IMR-90 (cell line): ENCODE data around the gene ID2. TPM values are rescaled to one million over a fixed set of nuclear protein-coding genes. Genes with fewer than 3 reads are reported as not detected.

ENCODE experiments used
- ATAC-seq: fragments of 200-7000 bp; cut with Tn5 transposase; 2 replicates; pipeline ENCODE4 v1.9.1; 2020; ENCODE audit warnings: low read depth, mild to moderate bottlenecking, moderate library complexity
- BruUV-seq: library from RNA; stranded (reverse); fragments of 400-500 nt; replicated peaks from 2 replicates; lab custom pipeline; 2021; lab: Mats Ljungman, UMichigan
- CTCF ChIA-PET: fragments of 300-600 bp; formaldehyde crosslinking; extraction: SDS; loops from one replicate; lab custom pipeline; 2021; ENCODE audit warnings: antibody characterized with exemption; lab: Yijun Ruan, JAX
- POLR2A ChIA-PET: fragments of 300-600 bp; sonication (Branson Sonifier 250); formaldehyde crosslinking; loops from one replicate; lab custom pipeline; 2022; ENCODE audit warnings: antibody characterized with exemption; ENCODE audit not compliant: unreplicated experiment; lab: Charles Lee
- DNase-seq: peaks from one replicate; pipeline ENCODE4 v3.0.0; 2013
- H2AFZ ChIP-seq: replicated peaks from 2 replicates; pipeline ENCODE3; 2013; ENCODE audit warnings: low read length, mild to moderate bottlenecking; ENCODE audit not compliant: poor library complexity
- H2AK5ac ChIP-seq: 2 replicates; pipeline ENCODE4 v1.6.1; 2013; ENCODE audit warnings: low read depth, low read length, inconsistent platforms
- H2AK9ac ChIP-seq: replicated peaks from 2 replicates; pipeline ENCODE3; 2013; ENCODE audit warnings: mild to moderate bottlenecking, low read depth, low read length, moderate library complexity; ENCODE audit not compliant: poor library complexity
- H2BK120ac ChIP-seq: 2 replicates; pipeline ENCODE4 v1.6.1; 2013; ENCODE audit warnings: low read depth, low read length, inconsistent platforms
- H2BK15ac ChIP-seq: 3 replicates; pipeline ENCODE4 v1.6.1; 2013; ENCODE audit warnings: low read depth, low read length, inconsistent platforms
- H2BK20ac ChIP-seq: 2 replicates; pipeline ENCODE4 v1.6.1; 2013; ENCODE audit warnings: low read depth, mild to moderate bottlenecking, inconsistent platforms, low read length, moderate library complexity
- H2BK5ac ChIP-seq: 2 replicates; pipeline ENCODE4 v1.6.1; 2013; ENCODE audit warnings: mild to moderate bottlenecking, low read depth, low read length, inconsistent platforms; ENCODE audit not compliant: poor library complexity, severe bottlenecking
- H3K14ac ChIP-seq: replicated peaks from 2 replicates; pipeline ENCODE4 v1.6.1; 2013; ENCODE audit warnings: low read depth, low read length, inconsistent platforms
- H3K18ac ChIP-seq: 2 replicates; pipeline ENCODE4 v1.6.1; 2013; ENCODE audit warnings: low read depth, low read length, control low read depth
- H3K23ac ChIP-seq: 2 replicates; pipeline ENCODE4 v1.6.1; 2013; ENCODE audit warnings: low read depth, low read length, inconsistent platforms
- H3K27ac ChIP-seq: 2 replicates; pipeline ENCODE4 v1.5.1; 2013; ENCODE audit warnings: mild to moderate bottlenecking, control low read depth, low read length; ENCODE audit not compliant: insufficient read depth
- H3K27me3 ChIP-seq: 2 replicates; pipeline ENCODE4 v1.6.1; 2013; ENCODE audit warnings: low read length; ENCODE audit not compliant: control insufficient read depth, insufficient read depth
- H3K36me3 ChIP-seq: 2 replicates; pipeline ENCODE4 v1.6.1; 2013; ENCODE audit warnings: low read length, mixed read lengths; ENCODE audit not compliant: control insufficient read depth, insufficient read depth
- H3K4ac ChIP-seq: 2 replicates; pipeline ENCODE4 v1.6.1; 2013; ENCODE audit warnings: low read depth, low read length, inconsistent platforms
- H3K4me1 ChIP-seq: 2 replicates; pipeline ENCODE4 v1.6.1; 2013; ENCODE audit warnings: low read length, mixed read lengths; ENCODE audit not compliant: control insufficient read depth, insufficient read depth
- H3K4me2 ChIP-seq: 2 replicates; pipeline ENCODE4 v1.6.1; 2013; ENCODE audit warnings: low read depth, mild to moderate bottlenecking, control low read depth, low read length, moderate library complexity
- H3K4me3 ChIP-seq: 2 replicates; pipeline ENCODE4 v1.5.1; 2013; ENCODE audit warnings: low read depth, mild to moderate bottlenecking, control low read depth, low read length, moderate library complexity; ENCODE audit not compliant: insufficient read depth
- H3K56ac ChIP-seq: 2 replicates; pipeline ENCODE4 v1.6.1; 2013; ENCODE audit warnings: low read length, inconsistent platforms; ENCODE audit not compliant: insufficient read depth; ENCODE audit errors: extremely low read depth
- H3K79me1 ChIP-seq, 2 experiments: 2 replicates each; pipeline ENCODE4 v1.6.1; 2013; ENCODE audit warnings: low read length in 2 of 2, inconsistent platforms in 1 of 2, low read depth in 1 of 2
- H3K9ac ChIP-seq: 2 replicates; pipeline ENCODE4 v1.6.1; 2013; ENCODE audit warnings: low read depth, low read length, control low read depth
- H3K9me1 ChIP-seq: 2 replicates; pipeline ENCODE4 v1.6.1; 2013; ENCODE audit warnings: low read length, inconsistent platforms; ENCODE audit not compliant: insufficient read depth
- H3K9me3 ChIP-seq: 2 replicates; pipeline ENCODE4 v1.6.1; 2013; ENCODE audit warnings: low read length; ENCODE audit not compliant: control insufficient read depth, insufficient read depth
- H4K20me1 ChIP-seq: 2 replicates; pipeline ENCODE4 v1.6.1; 2013; ENCODE audit warnings: low read length, inconsistent platforms; ENCODE audit not compliant: insufficient read depth
- H4K5ac ChIP-seq: 2 replicates; pipeline ENCODE4 v1.6.1; 2013; ENCODE audit warnings: mild to moderate bottlenecking, low read depth, low read length, control low read depth
- H4K8ac ChIP-seq, 2 experiments: 2 replicates each; pipeline ENCODE4 v1.6.1; 2013; ENCODE audit warnings: low read depth in 2 of 2, low read length in 2 of 2, control low read depth in 1 of 2, inconsistent platforms in 1 of 2
- H4K91ac ChIP-seq: 2 replicates; pipeline ENCODE4 v1.6.1; 2013; ENCODE audit warnings: low read depth, low read length, inconsistent platforms; ENCODE audit not compliant: insufficient read depth
- RAD21 ChIP-seq: IDR thresholded peaks from 2 replicates; pipeline ENCODE4 v1.6.1; 2012; ENCODE audit warnings: low read length, improper control_type of control experiment
- RCOR1 ChIP-seq: IDR thresholded peaks from 2 replicates; pipeline ENCODE4 v1.6.1; 2012; ENCODE audit warnings: mild to moderate bottlenecking, low read length, improper control_type of control experiment; ENCODE audit not compliant: insufficient replicate concordance
- WGBS, 2 experiments: methylation state at CpG; one replicate each; pipeline versions ENCODE4 v1.1.5 to v1.1.7; 2013; ENCODE audit warnings: missing lambda C conversion rate in 2 of 2; ENCODE audit not compliant: insufficient read length in 1 of 2; ENCODE audit errors: extremely low coverage in 2 of 2; 5-methylcytosine and 5-hydroxymethylcytosine counted together
- dilution Hi-C: fragments of 300-500 bp; cut with HindIII; formaldehyde crosslinking; loops from one replicate; pipeline ENCODE4 v1.14.3; 2018; ENCODE audit warnings: low sequenced_read_pairs; ENCODE audit not compliant: unreplicated experiment
- in situ Hi-C: fragments of 300-500 bp; cut with MboI; formaldehyde crosslinking; loops from 3 replicates; pipeline ENCODE4 v1.14.3; 2019; ENCODE audit warnings: low sequenced_read_pairs, inconsistent platforms, mixed read lengths
- intact Hi-C: fragments of 100-400 bp; cut with micrococcal nuclease; formaldehyde crosslinking; loops from 2 replicates; pipeline ENCODE4 v1.10.0; 2022
- polyA plus RNA-seq, 3 experiments: library from polyadenylated mRNA; depleted of rRNA; stranded (reverse); fragments of >200 nt; gene quantifications; 2 replicates each; pipeline ENCODE4 v1.2.3, GENCODE V29; 2012; ENCODE audit warnings: low replicate concordance in 1 of 3
- total RNA-seq: library from RNA; depleted of rRNA; stranded (reverse); fragments of >200 nt; gene quantifications from 2 replicates; pipeline ENCODE4 v1.2.3, GENCODE V29; 2012
- TF ChIP-seq, protein P1 (sequence below): fragments of 150-350 bp; IDR thresholded peaks from 2 replicates; pipeline ENCODE4 v1.6.1; 2017; ENCODE audit warnings: mild to moderate bottlenecking, antibody characterized with exemption, low read length, low read depth
- TF ChIP-seq, protein P2 (sequence below): conservative IDR thresholded peaks from 2 replicates; pipeline ENCODE4 v1.5.1; 2012; ENCODE audit warnings: mild to moderate bottlenecking, low read depth, low read length, improper control_type of control experiment

ID2 gene
- total and polyA plus RNA-seq, 2 of the 4 experiments (the other 2 are of a cell fraction), result 264 to 389 TPM

- TF ChIP-seq RCOR1 (no peak), RAD21 (no peak)
- TF ChIP-seq, protein P1, sequence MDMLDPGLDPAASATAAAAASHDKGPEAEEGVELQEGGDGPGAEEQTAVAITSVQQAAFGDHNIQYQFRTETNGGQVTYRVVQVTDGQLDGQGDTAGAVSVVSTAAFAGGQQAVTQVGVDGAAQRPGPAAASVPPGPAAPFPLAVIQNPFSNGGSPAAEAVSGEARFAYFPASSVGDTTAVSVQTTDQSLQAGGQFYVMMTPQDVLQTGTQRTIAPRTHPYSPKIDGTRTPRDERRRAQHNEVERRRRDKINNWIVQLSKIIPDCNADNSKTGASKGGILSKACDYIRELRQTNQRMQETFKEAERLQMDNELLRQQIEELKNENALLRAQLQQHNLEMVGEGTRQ, result no peak
- TF ChIP-seq, protein P2, sequence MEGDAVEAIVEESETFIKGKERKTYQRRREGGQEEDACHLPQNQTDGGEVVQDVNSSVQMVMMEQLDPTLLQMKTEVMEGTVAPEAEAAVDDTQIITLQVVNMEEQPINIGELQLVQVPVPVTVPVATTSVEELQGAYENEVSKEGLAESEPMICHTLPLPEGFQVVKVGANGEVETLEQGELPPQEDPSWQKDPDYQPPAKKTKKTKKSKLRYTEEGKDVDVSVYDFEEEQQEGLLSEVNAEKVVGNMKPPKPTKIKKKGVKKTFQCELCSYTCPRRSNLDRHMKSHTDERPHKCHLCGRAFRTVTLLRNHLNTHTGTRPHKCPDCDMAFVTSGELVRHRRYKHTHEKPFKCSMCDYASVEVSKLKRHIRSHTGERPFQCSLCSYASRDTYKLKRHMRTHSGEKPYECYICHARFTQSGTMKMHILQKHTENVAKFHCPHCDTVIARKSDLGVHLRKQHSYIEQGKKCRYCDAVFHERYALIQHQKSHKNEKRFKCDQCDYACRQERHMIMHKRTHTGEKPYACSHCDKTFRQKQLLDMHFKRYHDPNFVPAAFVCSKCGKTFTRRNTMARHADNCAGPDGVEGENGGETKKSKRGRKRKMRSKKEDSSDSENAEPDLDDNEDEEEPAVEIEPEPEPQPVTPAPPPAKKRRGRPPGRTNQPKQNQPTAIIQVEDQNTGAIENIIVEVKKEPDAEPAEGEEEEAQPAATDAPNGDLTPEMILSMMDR, result no peak
- Histone ChIP-seq H4K20me1 (no peaks in the 10 kb centered on the region), H2BK120ac (no peak overlapping the region), H3K4ac (no peak overlapping the region), H3K9me1 (no peaks in the 10 kb centered on the region), H2AK9ac (no peak overlapping the region), H3K56ac (no peak overlapping the region), H3K4me3 (no peak overlapping the region), H3K79me1 (no peaks in the 10 kb centered on the region), H3K36me3 (no peaks in the 10 kb centered on the region), H3K23ac (no peak overlapping the region), H3K9ac (no peak overlapping the region), H3K27ac (no peak overlapping the region), H2AK5ac (no peak overlapping the region), H2BK5ac (no peak overlapping the region), H2BK15ac (no peak overlapping the region), H2AFZ (no peak overlapping the region), H4K5ac (no peak overlapping the region), H4K91ac (no peak overlapping the region), H3K9me3 (no peaks in the 10 kb centered on the region), H3K4me2 (no peak overlapping the region), H3K14ac (no peak overlapping the region), H2BK20ac (no peak overlapping the region), H4K8ac (no peak overlapping the region), H3K27me3 (peaks cover 2% of the 10 kb centered on the region), H3K4me1 (no peaks in the 10 kb centered on the region), H3K18ac (no peak overlapping the region)
- DNase-seq (no peak), ATAC-seq (no peak)
- ChIA-PET POLR2A (no interaction called here), CTCF (no interaction called here)
- no TSS peak for BruUV-seq
- intact Hi-C loops, result no loop called here
- in situ Hi-C loops, result no loop called here
- dilution Hi-C loops, result no loop called here
- 60% methylated on average over 1 of the region's 5 CpGs; no CpG with 5 or more reads in 1 of the 2 experiments for WGBS, 2 experiments
Observed at GRCh38 chr2:8714971-8715370, 33.1 kb downstream of the ID2 start.
